AG09319 (cell line): ENCODE measurements around the gene CHN2.

ENCODE experiments used
- DNase-seq: peaks from one replicate; pipeline ENCODE4 v3.0.0-alpha.2; 2010; ENCODE audit warnings: low read depth; ENCODE audit errors: extremely low read depth
- CTCF ChIP-seq: IDR thresholded peaks from 2 replicates; pipeline ENCODE4 v1.5.1; 2011; ENCODE audit warnings: low read depth, mild to moderate bottlenecking, inconsistent platforms, low read length, moderate library complexity

CHN2 gene

DNA sequence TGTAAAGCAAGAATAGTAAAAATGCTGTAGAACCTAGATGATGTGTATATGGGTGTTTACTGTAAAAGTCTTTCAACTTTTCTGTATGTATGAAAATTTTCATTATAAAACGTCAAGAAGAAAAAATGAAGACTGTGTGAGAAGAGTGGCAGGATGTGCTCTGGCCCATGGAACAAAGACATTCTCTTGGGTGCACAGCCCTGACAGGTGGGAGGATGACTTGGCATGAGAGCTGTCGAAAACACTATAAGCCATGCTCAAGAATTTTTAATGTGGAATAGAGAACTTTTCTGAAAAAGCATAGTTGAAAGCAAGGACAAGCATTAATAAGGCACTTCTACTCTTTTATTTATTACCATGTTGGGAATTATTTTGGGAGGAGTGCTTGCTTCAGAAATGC, 185.0 kb downstream of the CHN2 start:
- TF ChIP-seq CTCF, result no peak
- no peak for DNase-seq

DNA sequence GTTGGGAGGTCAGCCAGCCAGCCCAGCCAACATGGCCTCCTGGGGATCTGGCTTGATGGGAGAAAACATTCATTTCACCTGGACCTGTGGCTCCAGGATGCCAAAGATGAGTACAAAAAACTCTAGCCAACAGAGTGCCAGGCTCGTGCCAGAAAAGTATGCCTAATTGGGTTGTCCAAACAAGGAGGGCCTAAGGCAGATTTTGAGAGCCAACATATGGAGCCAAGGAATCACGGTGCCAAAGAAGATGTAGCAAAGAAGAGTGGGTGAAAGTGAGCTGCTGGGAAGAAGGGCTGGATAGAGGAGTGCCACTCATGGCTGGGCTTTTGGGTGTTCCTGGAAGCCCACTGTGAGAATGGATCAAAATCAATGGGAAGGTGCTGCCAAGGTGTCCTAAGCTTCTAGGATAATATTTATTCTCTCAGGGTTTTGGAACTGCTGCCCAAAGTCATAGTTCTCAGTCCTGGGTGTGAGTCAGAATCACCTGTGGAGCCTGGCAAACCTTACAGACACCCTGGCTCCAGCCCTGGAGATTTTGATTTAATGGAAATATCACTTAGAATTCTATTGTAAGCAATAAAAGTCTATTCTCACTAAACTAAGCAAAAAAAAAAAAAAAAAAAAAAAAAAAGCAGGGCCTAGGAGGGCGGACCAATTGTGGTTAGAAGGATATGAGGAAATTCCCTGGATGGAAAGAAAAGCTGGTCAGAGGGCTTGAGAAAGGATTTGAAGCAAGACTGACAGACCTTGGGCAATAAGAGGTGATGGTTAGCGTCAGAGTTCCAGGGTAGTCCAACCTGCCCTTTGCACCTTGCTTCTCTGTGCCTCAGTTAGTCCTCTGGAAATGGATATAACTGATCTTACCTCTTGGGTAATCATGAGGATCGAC, 186.9 kb downstream of the CHN2 start:
- no peak for DNase-seq
- no peak for TF ChIP-seq CTCF

DNA sequence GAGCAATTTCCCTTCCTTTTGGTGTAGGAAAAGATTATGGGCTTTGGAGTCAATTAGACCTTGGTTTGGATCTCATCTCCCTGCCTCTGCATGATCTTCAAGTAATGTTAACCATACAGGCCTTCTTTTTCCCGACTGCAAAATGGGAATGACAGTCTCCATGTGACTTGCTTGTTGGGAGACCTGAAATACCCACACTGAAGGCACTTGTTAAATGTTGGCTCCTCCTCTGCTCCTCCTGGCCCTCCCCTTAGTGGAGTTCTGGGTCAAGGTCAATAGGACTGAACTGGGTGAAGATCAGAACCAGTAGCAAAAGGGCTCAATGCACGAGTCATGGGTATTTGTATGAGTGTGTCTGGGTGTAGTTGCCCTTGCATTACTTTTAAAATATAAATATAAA, 189.7 kb downstream of the CHN2 start:
- DNase-seq, result no peak
- TF ChIP-seq CTCF, result no peak

GRCh38 chr7:29385214-29385814, 190.7 kb downstream of the CHN2 start:
- TF ChIP-seq CTCF, result no peak
- DNase-seq, result no peak

- DNase-seq, result no peak
- no peak for TF ChIP-seq CTCF
Observed at GRCh38 chr7:29386196-29386765, 191.7 kb downstream of the CHN2 start.

- TF ChIP-seq CTCF, result no peak
Observed at GRCh38 chr7:29391262-29391661, 196.7 kb downstream of the CHN2 start.

GRCh38 chr7:29394321-29394720, 199.7 kb downstream of the CHN2 start:
- DNase-seq, result no peak
- TF ChIP-seq CTCF, result no peak

More at GRCh38 chr7:29391262-29391661, 196.7 kb downstream of the CHN2 start:
- no peak for DNase-seq
